HG02678 (cell line): ENCODE measurements around the gene TLE1.

Source experiments
- ATAC-seq: cut with Tn5 transposase; IDR thresholded peaks from one replicate; pipeline ENCODE4 v1.9.1; 2021; ENCODE audit warnings: mild to moderate bottlenecking, moderate library complexity; ENCODE audit not compliant: unreplicated experiment

The TLE1 gene

DNA sequence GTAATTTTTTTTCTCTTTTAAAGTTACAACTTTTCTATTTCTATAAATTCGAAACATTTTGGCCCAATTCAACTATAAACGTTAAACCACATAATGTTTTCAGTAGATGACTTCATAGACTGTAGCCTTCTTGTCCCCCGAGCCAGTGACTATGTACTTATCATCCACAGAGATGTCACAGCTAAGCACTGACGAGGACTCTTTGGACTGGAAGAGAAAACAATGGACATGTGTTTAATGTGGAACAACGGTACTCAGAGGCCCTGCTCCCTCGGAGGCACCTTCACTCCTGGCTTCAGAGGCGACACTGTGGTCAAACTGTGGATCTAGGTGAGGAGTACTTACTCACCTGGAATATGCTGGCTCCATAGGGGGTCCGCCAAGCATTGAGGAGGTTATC, 105.2 kb downstream of the TLE1 start:
- ATAC-seq: no peak

DNA sequence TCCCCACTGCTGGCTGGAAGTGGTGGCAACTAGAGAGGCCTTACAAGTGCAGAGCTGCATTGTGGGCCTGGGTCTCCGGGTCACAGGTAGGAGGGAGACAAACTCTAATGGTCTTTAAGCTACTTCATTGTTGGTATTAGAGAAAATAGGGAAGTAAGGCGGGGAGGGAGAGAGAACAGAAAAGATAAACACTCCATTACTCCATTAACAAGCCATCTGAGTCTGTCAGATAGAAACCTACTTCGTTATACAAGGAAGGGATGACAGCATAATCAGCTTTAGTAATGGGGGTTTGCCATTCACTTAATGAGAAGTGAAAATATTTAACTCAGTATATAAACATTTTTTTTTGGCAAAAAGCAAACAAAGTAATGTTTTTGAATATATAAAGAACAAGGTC, 107.4 kb downstream of the TLE1 start:
- ATAC-seq: no peak

DNA sequence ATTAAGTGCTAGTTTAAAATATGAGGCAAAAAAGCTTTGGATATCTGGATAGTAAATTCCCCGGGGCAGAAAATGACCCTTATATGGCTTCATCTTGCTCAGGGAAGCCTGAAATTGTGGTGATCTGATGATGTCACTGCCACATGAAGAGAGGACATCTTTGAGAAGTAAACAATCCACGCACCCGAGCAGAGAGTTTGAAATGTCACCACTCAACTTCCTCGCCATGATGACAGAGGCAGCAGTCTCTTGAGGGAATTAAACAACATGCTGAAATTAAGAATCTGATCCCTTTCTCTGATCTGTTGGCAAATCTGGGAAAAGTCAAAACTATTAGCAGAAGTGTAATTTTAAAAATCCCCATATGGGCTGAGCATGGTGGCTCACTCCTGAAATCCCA, 110.0 kb downstream of the TLE1 start:
- ATAC-seq: no peak

DNA sequence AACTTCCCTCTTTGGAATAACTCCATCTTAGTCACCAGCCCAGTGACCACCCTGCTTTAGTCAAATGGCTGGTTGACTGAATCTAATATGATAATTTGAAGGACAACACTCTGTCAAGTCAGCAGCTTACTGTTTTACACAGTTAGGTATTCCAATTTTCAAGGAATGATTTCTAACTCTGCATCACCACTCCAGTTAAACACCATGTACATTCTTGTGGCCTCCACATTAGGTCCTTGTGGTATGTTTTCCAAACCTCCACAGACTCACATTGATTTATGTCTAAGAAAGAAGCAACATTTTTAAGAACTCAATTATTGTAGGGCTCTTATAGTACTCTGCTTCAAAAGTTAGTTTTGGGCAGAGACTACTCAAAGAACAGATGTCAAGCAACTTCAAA, 110.7 kb downstream of the TLE1 start:
- no peak for ATAC-seq

DNA sequence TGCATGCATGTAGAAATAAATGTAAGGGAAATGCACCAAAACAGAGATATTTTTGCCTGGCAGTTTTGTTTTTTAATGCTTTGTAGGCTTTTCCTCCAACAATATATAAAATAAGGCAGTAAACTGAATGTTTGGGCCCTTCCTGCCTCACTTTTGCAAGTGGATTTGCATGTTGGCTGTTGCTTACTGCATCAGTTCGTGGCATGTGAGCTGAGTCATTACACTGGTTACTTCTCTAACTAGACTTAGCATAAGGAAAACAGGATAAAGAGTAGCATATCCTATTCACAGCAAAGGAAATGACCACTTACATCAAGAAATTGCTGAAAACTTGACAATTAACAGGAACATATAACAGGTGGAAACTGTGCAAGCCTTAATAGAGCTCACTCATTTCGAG, 113.4 kb downstream of the TLE1 start:
- ATAC-seq: no peak

DNA sequence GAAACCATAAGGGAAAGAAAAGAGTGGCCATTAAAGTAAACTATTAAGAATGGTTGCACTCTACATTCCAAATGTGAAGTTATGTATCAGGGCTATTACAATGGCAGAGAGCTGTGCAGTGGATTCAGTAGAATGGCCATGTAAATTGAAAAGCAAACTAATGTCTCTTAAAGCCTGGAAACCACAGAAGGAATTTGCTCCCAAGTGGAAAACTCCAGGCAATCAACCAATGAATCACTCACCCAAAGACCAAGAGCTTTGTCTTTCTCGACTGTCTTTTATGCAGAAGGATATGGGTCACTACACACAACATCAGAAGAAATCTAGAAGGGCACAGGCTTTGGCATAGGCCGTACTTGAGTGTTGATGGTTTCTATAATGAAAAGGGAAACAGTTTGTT, 114.9 kb downstream of the TLE1 start:
- ATAC-seq: no peak

DNA sequence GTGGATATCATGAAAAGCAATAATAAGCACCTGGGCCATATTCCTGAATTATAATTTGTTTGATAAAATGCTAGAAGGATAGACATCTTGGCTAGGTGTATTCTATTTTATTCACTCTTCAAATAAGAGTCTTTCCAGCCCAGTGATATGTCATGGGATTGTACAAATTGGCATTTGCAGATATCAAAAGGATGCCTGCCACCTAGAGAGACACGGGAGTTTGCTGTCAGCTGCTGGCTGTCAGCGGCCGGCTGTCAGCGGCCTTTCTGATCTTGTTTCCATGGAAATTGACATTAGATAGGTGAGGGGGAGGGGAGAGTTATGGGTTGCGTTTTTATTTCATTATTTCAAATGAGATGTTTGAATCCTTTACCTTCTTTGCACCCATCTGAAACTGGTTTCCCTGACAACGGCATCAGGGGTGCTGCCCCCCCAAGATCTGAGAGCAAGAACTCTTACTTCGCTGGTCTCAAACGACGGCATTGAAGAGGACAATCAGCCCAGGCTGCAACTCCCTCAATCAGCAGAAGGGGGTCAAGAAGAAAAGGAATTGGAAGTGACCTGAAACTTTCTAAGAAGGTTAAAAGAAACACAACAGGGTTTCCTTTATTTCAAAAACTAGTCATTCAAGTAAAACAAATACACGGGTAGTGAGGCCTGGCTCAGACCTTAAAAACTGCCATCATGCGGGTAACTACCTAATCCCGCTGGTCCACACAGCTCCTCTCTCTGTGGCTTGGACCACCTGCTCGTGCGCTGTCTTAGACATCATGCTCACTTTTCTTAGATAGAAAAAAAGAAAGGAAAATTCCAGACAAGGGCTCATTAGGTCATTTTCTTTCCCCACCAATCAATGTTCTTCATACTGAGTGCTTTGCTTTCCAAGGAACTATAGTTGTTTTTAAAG, 115.7 kb downstream of the TLE1 start:
- no peak for ATAC-seq

DNA sequence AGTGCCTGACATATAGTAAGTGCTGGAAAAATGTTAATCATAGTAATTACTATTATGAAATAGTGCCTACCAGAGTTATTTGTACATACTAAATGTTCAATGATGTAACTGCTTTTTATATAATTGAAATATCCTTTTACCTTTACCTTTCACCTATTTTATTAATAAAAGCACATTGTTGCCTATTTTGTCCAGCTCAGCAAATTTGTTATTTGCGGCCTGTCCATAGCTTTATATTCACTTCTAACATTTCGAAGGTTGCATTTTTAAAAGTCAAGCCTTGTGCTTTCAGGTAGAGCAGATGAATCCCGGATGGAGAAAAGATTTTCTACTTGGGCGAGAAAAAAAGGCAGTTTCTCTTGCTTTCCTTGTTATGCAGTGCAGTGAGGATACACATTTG, 119.3 kb downstream of the TLE1 start:
- ATAC-seq: no peak

DNA sequence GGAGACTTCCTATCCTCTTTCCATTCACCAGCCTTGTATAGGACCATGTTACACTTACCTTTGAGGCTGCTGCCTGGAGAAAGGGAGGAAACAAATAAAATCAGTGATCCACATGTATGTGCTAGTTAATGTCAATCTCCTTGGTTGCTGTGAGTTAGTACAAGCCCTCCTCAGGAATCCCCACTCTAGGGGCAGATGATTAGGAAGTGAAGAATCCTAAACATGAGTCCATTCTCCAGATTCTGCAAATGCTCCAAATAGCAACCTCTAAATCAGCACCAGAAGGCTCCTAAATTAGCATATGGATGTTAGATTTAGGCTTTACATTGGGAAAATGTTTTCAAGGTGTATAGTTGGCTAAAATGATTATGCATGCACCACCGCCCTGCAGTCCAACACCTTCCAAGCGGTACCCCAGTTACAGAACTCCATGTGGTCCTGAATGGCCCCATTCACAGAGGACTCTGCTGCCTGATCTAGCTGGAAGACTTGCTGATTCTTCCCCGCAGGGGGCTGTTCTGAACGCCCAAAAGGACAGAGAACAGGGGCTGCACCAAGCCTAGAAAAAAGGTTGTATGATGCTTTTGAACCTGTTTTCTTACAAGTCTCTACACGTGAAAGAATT, 123.2 kb downstream of the TLE1 start:
- ATAC-seq: no peak

DNA sequence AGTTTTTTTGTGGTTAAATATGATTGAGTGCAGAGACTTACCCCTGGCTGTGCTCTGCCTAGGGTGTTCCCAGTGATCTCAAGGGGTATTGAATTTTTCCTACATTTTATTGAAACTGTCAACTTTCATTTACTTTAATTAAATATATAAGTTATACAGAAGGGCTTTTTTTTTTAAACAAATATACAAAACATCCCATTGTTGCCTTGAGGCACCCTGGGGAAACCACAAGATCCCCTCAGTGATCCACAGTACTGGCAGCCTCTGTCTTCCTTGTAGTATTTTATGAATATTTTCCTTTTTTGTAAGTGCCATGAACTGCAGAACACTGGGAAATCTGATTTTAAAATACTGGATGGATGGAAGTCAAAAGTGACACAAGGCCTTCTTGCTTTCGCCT, 123.7 kb downstream of the TLE1 start:
- no peak for ATAC-seq

DNA sequence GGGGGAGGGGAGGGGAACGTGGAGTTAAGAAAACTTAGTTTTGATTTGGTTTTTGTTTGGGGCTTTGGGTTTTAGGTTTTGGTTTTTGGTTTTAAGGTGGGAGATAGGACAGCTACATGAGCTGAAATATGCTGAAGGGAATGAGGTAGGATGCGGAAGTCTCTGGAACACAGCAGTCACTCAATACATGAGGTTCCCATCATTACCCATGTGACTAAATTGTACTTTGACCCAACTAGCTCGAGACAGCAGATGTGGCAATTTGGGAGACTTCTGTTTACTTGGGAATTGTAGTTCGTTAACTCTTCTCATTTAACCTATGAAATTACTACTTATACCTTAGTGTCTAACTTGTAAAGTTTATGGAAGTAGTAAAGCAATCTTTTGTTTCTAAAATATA, 124.2 kb downstream of the TLE1 start:
- no peak for ATAC-seq

DNA sequence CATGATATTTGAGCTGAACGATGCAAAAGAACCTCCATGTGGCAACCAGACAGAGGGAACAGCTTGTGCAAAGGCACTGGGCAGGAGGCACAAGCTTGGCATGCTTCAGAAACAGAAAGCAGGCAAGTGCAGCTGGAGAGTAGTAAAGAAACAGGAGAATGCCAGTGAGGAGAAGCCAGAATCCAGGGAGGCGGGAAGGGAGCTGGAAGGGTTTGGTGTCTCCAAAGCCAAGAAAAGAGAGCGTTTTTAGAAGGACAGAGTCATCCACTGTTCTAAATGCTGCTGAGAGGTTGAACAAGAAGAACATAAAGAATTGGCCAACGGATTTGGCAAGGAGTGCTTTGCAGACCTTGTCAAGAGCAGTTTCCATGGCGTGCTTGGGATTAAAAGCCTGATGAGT, 124.7 kb downstream of the TLE1 start:
- no peak for ATAC-seq

DNA sequence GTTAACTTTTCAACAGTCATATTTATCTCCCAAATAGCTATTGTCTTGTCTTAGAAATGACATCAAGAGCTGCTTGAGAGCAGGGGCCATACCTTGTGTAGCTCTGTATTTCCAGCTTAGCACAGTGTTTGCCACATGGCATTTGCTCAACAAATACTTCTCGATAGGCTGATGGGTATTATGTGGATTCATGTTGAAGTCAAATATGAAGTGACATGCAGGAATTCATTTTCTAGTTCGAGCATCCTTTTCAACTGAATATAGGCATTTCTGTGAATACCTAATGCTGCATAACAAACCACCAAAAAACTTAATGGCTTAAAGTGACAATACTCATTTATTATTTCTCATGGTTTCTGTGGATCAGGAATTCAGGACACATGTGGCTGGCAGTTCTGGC, 125.6 kb downstream of the TLE1 start:
- ATAC-seq: no peak

DNA sequence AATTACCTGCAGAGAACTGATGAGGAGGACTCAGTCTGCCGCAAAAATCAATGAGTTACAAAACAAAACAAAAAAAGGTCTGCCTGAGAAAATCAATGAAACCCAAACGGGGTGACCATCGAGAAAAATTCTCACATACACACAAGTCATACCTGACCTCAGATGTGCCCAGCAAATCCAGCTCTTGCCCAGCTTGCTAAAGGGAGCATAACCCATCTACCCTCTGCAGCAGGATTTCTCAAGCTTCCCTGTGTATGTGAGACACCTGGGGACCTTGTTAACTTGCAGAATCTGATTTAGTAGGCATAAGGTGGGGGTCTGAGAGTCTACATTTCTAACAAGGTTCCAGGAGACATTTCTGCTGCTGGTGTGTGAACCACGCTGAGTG, 126.3 kb downstream of the TLE1 start:
- ATAC-seq: no peak

DNA sequence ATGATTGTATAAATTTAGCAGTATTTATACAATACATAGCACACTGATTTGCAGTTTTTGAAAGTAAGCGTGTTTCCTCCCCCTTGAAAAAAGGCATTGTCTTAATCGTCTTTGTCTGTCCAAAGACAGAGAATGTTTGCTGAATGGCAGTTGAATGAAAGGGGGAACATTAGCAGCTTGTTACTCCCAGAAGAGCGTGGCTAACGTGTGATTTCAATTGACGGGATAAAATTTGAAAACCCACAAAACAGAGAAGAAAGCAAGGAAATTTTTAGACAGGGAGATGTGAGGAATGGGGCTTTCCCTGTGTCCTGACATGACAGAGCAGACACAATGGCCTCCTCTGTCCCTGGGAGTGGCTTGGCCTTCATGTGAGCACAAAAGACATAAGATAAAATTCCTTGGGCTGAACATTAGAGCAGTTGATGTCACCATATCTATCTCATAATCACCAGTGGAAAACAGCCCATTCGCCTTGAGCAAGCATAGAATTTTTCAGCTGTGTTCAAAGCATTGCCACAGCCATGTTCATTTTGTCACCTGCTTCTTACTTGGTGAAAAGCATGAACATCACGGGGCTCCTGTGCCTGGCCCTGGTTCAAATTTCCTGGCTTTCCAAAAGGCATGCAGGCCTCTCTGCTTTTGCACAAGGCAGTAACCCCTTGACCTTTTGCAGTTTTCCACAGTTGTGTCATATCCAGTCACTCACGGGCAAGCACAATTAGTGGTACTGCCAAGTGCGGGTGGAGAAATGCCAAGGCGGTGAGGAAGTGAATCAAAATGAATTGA, 126.9 kb downstream of the TLE1 start:
- no peak for ATAC-seq

DNA sequence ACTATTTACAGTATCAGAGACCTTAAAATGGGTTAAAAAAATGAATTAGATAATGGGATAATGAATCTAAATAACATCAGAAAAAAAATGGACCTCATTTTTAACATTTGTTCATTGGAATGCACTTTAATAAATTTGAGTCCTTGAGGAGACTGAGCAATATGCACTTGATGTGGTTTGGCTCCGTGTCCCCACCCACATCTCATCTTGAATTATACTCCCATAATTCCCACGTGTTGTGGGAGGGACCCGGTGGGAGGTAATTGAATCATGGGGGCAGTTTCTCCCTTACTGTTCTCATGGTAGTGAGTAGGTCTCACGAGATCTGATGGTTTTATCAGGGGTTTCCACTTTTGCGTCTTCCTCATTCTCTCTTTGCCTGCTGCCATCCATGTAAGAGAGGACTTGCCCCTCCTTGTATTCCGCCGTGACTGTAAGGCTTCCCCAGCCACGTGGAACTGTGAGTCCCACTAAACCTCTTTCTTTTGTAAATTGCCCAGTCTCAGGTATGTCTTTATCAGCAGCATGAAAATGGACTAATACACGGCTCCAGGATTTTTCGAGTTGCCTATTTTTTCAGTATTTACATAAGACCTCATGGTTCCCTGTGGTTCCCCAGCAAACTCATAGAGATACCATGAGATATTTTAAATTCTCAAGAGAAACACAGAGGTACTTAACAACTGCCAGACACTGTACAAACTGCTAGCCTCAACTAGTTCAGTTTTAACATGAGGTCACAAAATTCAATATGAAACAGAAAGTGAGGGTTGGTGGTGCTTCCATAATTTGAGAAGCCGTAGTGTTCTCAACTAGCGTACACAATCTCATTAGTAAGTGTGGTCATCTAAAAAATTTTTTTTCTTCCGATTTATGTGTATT, 128.3 kb downstream of the TLE1 start:
- ATAC-seq: no peak

DNA sequence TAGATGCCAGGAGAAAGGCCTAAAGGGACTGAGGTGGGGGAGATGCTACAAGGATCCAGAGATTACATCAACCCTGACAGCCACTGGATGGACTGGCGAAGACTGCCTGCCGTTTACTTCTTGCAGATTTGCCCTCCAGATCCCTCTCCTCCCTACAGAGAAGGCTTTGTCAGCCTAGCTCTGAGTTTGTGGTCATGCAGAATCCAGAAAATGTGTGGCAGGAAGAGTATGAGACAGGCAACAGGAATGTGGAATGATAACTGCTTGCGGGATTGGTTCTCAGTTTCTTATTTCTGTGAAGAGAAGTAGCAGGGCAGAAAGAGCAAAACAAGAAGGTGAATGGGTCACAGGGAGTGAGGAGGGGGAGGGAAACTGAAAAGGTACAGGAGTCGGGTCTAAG, 129.6 kb downstream of the TLE1 start:
- no peak for ATAC-seq

DNA sequence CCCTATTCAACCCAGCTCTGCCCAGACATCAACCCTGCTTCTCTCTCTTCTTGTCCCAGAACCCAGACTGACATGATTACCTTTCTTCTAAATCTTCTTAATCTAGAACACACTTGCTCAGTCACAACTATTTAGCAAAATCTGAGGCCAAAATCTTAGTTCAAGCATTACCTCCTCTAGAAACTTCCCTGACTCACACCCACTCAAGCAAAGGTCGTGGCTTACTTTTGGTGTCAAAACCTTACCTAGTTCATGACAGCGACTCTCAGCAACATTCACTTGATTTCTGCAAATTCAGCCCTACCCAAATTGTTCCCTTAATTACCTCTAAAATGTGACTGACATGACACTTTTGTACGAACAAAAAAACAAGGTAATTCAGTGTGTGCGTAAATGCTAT, 130.2 kb downstream of the TLE1 start:
- no peak for ATAC-seq

DNA sequence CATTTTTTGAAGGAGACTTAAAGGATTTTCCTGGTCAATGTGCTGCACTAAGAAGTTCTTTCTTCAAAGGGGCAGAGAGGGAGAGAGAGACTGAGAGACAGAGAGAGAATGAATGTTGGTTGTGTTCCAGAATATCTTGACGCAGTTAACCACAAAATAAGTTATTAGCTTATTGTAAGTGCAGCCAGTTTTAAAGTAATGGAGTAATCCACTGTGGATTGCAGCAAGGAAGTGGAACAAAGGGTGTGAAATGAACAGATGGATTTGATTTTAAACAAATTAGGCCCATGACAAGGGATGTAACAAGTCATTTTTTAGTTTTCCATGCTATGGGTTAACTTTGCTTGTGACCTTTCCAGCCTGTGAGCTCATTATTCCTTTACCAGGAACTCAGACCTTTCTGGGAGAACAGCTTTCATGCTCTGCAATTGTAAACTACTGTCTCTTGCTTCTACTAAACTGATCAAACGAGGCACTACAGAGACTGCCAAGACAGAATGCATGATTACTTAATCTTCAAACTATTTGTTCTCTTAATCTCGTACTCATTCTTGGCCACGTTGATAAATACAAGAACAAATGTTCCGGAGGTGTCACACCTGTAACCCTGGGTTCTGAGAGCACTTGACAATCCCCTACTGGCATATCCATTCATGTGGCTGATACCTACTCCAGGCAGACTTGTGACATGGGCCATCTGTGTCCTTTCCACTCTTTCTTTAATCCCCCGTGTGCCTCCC, 131.1 kb downstream of the TLE1 start:
- ATAC-seq: no peak

DNA sequence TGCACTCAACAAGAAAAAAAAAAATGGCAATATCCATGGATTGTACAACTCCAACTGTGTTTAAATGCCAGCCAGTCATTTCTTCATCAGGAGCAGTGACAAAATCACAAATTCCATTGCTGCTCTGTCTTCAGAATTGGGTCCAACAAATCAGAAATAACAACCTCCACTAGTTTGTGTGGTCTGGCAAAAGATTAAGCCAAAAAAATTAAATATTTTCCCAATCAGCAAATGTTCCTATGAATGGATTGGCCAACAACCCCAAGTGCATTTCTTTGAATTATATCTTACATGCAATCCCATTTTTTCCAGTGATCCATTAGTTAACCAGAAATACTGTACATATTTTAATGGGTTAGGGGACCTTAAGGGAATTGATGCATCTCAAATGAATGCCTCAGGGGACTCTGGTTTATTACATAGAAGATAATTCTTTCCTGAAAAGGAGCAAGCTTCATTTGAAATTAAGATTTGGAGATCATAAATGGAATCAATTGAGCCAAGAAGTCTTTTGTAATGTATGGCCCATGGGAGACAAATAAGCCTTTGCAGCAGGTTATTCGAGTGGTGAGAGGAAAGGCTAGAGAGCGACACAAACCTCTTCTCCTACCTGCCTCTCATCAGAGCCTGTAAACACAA, 131.8 kb downstream of the TLE1 start:
- no peak for ATAC-seq
